ENCODE data around the gene TNP2.
"Not testable (repeated sequence)": the region's sequence is repeated elsewhere in the genome, so short reads cannot be mapped to it uniquely, and the experiment has no call there.

The TNP2 gene

GRCh38 chr16:11239644-11240632 is 29.2 kb downstream of the TNP2 start:
- no peak for DNase-seq

- no peak for DNase-seq
Measured at GRCh38 chr16:11238272-11239202, 30.6 kb downstream of the TNP2 start.

GRCh38 chr16:11236461-11237254 is 32.5 kb downstream of the TNP2 start:
- DNase-seq: no peak

GRCh38 chr16:11235703-11235991 is 33.5 kb downstream of the TNP2 start:
- no peak for DNase-seq

GRCh38 chr16:11234884-11235702 is 34.0 kb downstream of the TNP2 start:
- DNase-seq: no peak

GRCh38 chr16:11233727-11234376 is 35.3 kb downstream of the TNP2 start:
- no peak for DNase-seq

GRCh38 chr16:11232852-11233726 is 36.0 kb downstream of the TNP2 start:
- DNase-seq: no peak

GRCh38 chr16:11232302-11232851 is 36.7 kb downstream of the TNP2 start:
- no peak for DNase-seq

- no peak for DNase-seq
Measured at GRCh38 chr16:11231367-11231970, 37.7 kb downstream of the TNP2 start.

- DNase-seq: no peak
Measured at GRCh38 chr16:11229906-11230305, 39.2 kb downstream of the TNP2 start.

- DNase-seq: no peak
Measured at GRCh38 chr16:11229432-11229831, 39.7 kb downstream of the TNP2 start.

- DNase-seq: no peak
Measured at GRCh38 chr16:11225677-11226549, 43.2 kb downstream of the TNP2 start.

- no peak for DNase-seq
Measured at GRCh38 chr16:11224894-11225676, 44.0 kb downstream of the TNP2 start.

- no peak for DNase-seq
Measured at GRCh38 chr16:11224096-11224893, 44.8 kb downstream of the TNP2 start.

GRCh38 chr16:11220507-11220906 is 48.6 kb downstream of the TNP2 start:
- DNase-seq: not testable (repeated sequence)

GRCh38 chr16:11219178-11219577 is 49.9 kb downstream of the TNP2 start:
- no peak for DNase-seq

- no peak for DNase-seq
Measured at GRCh38 chr16:11218604-11218962, 50.5 kb downstream of the TNP2 start.

Data from NCI-H510A treated with DMSO at 0.1 percent for 48 hours (cell line).